ENCODE data around the gene RBM19. TPM values are rescaled to one million over a fixed set of nuclear protein-coding genes. Genes with fewer than 3 reads are reported as not detected.

RBM19 gene
- total and polyA plus RNA-seq, 4 donors = 7.9 to 18.7 (median 9.0) TPM

DNA sequence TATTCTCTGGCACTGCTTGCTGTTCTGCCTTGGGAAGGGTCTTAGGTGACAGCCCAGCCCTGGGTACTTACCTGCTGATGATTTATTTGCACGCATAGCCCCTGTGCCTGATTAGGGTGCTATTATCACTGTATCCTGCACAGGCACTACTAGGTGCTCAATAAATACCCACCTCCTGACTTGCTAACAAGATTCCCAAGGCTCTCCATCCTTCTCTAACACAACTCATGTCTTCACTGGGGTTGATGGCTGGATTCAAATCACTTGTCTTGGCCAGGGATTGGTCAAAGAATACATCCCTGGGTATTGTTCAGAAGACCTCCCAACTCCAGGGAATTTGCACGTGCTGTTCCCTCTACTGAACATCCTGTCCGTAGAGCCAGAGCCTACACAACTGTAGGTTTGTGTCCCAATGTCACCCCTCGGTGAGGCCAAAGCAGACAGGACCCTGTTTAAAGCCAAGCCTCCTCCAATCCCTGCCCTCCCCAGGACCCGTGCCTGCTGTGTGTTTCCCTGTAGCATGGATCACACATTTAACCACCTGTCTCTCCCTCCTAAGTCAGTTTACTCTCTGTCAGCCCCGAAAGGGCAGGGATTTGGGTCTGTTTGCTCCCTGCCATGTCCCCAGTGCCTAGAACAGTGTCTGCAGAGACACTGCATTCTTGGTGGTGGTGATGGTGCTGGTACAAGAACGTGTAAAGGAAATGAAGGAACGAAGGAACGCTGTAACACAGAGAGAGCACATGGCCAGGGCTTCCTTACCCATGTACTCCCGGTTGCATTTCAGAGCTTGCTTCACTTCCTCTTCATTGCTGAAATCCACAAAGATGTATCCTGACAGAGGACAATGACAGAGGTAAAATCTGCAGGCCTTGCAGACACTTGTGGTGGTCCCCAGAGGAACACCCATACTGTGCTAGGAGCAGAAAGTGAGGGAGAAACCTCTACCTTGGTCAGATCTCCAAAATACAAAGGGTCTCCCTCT, 16.5 kb downstream of the RBM19 start:
- Histone ChIP-seq H3K27ac (ENCODE audit: low read depth in 1 of 2, low read length in 2 of 2) (no peak overlapping the region), H3K27me3 (ENCODE audit: control insufficient read depth in 4 of 4, insufficient read depth in 4 of 4, low read length in 3 of 4) (no peaks in the 10 kb centered on the region), H3K4me1 (ENCODE audit: control insufficient read depth in 4 of 4, insufficient read depth in 4 of 4, low read length in 3 of 4) (no peaks in the 10 kb centered on the region), H3K4me3 (ENCODE audit: low read depth in 1 of 3, low read length in 3 of 3) (no peak overlapping the region), H3K9ac (ENCODE audit: low read depth in 1 of 2, low read length in 2 of 2) (no peak overlapping the region), H3K9me3 (ENCODE audit: control insufficient read depth in 4 of 4, low read length in 3 of 4) (no peaks in the 10 kb centered on the region), H3K36me3 (ENCODE audit: control insufficient read depth in 4 of 4, insufficient read depth in 3 of 4, low read depth in 1 of 4, low read length in 3 of 4) (peaks cover 10 to 83% (median 48%) of the 10 kb centered on the region in 4 donors)
- TF ChIP-seq FOXA1 (IDR thresholded peaks at IDR 0.05) (no peak), EGR1 (IDR thresholded peaks at IDR 0.05; ENCODE audit: low read depth in 2 of 2) (no peak), JUND (IDR thresholded peaks at IDR 0.05) (no peak), YY1 (IDR thresholded peaks at IDR 0.05) (no peak), SP1 (IDR thresholded peaks at IDR 0.05) (no peak), GABPA (IDR thresholded peaks at IDR 0.05 in 1 of 2, conservative IDR thresholded peaks at IDR 0.05 in 1 of 2) (no peak), HNF4A (conservative IDR thresholded peaks at IDR 0.05) (no peak)
- TF ChIP-seq, protein P1, sequence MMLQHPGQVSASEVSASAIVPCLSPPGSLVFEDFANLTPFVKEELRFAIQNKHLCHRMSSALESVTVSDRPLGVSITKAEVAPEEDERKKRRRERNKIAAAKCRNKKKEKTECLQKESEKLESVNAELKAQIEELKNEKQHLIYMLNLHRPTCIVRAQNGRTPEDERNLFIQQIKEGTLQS (IDR thresholded peaks at IDR 0.05) = no peak
- TF ChIP-seq, protein P2, sequence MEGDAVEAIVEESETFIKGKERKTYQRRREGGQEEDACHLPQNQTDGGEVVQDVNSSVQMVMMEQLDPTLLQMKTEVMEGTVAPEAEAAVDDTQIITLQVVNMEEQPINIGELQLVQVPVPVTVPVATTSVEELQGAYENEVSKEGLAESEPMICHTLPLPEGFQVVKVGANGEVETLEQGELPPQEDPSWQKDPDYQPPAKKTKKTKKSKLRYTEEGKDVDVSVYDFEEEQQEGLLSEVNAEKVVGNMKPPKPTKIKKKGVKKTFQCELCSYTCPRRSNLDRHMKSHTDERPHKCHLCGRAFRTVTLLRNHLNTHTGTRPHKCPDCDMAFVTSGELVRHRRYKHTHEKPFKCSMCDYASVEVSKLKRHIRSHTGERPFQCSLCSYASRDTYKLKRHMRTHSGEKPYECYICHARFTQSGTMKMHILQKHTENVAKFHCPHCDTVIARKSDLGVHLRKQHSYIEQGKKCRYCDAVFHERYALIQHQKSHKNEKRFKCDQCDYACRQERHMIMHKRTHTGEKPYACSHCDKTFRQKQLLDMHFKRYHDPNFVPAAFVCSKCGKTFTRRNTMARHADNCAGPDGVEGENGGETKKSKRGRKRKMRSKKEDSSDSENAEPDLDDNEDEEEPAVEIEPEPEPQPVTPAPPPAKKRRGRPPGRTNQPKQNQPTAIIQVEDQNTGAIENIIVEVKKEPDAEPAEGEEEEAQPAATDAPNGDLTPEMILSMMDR (IDR thresholded peaks at IDR 0.05; ENCODE audit: low read depth, low read length, missing input control) = no peak
- DNase-seq (ENCODE audit: low spot score) = no peak
- WGBS = 92% methylated on average over 10 of the region's 10 CpGs

DNA sequence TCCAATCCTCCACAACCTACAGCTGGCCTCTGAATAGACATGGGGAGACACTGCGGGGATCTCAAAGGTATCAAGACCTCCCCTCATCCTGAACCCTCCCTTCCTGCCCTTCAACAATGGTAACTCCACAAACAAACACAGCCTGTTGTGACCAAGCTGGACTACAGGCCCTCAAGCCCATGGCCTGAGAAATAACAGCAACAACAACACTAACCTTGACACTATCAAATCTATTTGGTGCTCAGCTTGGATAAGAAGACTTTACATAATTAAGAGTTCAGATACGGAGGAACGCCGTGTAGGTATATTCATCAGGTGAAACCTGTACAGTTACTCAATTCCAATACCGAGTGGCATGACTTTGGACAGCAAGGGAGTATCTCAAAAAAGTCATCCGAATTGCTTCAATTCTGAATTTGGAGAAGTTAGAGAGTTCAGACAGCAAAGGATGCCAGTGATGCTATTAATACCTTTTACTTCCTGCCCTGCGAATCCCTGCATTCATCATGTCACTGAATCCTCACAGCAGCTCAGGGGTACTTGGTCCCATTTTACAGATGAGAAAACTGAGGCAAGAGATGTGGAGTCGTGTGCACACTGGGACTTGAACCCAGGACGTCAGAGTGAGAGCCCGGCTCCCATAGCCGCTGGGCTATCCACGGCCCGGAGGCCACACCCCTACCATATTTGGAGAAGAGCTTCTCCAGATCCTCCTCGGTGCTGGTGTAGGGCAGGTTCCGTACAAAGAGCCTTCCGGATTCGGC, 17.8 kb downstream of the RBM19 start:
- no peak overlapping the region for H3K27ac ChIP-seq (ENCODE audit: low read depth in 1 of 2, low read length in 2 of 2)
- peaks cover 10 to 77% (median 44%) of the 10 kb centered on the region in 4 donors for H3K36me3 ChIP-seq (ENCODE audit: control insufficient read depth in 4 of 4, insufficient read depth in 3 of 4, low read depth in 1 of 4, low read length in 3 of 4)
- H3K4me1 ChIP-seq (ENCODE audit: control insufficient read depth in 4 of 4, insufficient read depth in 4 of 4, low read length in 3 of 4) = no peaks in the 10 kb centered on the region
- no peak for DNase-seq (ENCODE audit: low spot score)
- WGBS = 90% methylated on average over 17 of the region's 17 CpGs
- H3K9ac ChIP-seq (ENCODE audit: low read depth in 1 of 2, low read length in 2 of 2) = no peak overlapping the region
- no peak overlapping the region for H3K4me3 ChIP-seq (ENCODE audit: low read depth in 1 of 3, low read length in 3 of 3)
- no peaks in the 10 kb centered on the region for H3K27me3 ChIP-seq (ENCODE audit: control insufficient read depth in 4 of 4, insufficient read depth in 4 of 4, low read length in 3 of 4)
- TF ChIP-seq, protein P3, sequence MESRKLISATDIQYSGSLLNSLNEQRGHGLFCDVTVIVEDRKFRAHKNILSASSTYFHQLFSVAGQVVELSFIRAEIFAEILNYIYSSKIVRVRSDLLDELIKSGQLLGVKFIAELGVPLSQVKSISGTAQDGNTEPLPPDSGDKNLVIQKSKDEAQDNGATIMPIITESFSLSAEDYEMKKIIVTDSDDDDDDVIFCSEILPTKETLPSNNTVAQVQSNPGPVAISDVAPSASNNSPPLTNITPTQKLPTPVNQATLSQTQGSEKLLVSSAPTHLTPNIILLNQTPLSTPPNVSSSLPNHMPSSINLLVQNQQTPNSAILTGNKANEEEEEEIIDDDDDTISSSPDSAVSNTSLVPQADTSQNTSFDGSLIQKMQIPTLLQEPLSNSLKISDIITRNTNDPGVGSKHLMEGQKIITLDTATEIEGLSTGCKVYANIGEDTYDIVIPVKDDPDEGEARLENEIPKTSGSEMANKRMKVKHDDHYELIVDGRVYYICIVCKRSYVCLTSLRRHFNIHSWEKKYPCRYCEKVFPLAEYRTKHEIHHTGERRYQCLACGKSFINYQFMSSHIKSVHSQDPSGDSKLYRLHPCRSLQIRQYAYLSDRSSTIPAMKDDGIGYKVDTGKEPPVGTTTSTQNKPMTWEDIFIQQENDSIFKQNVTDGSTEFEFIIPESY (IDR thresholded peaks at IDR 0.05) = no peak
- no peak for TF ChIP-seq JUND (IDR thresholded peaks at IDR 0.05)
- no peak for TF ChIP-seq TAF1 (conservative IDR thresholded peaks at IDR 0.05)
- TF ChIP-seq SP1 (IDR thresholded peaks at IDR 0.05) = no peak
- no peak for TF ChIP-seq GABPA (IDR thresholded peaks at IDR 0.05 in 1 of 2, conservative IDR thresholded peaks at IDR 0.05 in 1 of 2)
- TF ChIP-seq YY1 (IDR thresholded peaks at IDR 0.05) = no peak
- H3K9me3 ChIP-seq (ENCODE audit: control insufficient read depth in 4 of 4, low read length in 3 of 4) = no peaks in the 10 kb centered on the region
